GM10266 (cell line): Measurements from ENCODE around the gene KDM6B.
A peak's percentile ranks its signal among the peaks of the same experiment; 100 is the strongest.

ENCODE experiments used
- DNase-seq: peaks from one replicate; pipeline ENCODE4 v3.0.0; 2012; ENCODE audit errors: extremely low spot score
- CTCF ChIP-seq: IDR thresholded peaks from 2 replicates; pipeline ENCODE4 v1.5.1; 2012; ENCODE audit warnings: mild to moderate bottlenecking, low read depth; ENCODE audit not compliant: control insufficient read depth, insufficient read depth; ENCODE audit errors: missing control alignments

KDM6B gene

GRCh38 chr17:7833795-7834541 is at the start of gene KDM6B:
Gene KDM6B, plus strand, starts transcription at chr17:7834217. Its CDS starts 11,338 bp downstream, at chr17:7845555.
- peak; percentile 91 for DNase-seq
- no peak for TF ChIP-seq CTCF

- no peak for TF ChIP-seq CTCF
- no peak for DNase-seq
Observed at GRCh38 chr17:7786866-7787265, 47.2 kb upstream of the KDM6B start.

- no peak for DNase-seq
- no peak for TF ChIP-seq CTCF
Observed at GRCh38 chr17:7789131-7789530, 44.9 kb upstream of the KDM6B start.

- no peak for TF ChIP-seq CTCF
- no peak for DNase-seq
Observed at GRCh38 chr17:7790150-7790549, 43.9 kb upstream of the KDM6B start.

GRCh38 chr17:7792611-7793010 is 41.4 kb upstream of the KDM6B start:
- DNase-seq = no peak
- TF ChIP-seq CTCF = no peak

GRCh38 chr17:7794075-7794663 is 39.8 kb upstream of the KDM6B start:
- no peak for TF ChIP-seq CTCF
- DNase-seq = no peak

- no peak for DNase-seq
- no peak for TF ChIP-seq CTCF
Observed at GRCh38 chr17:7797976-7798375, 36.0 kb upstream of the KDM6B start.
